Heart left ventricle (tissue), 16 donors: ENCODE results near the gene SIAH1. TPM values are rescaled to one million over a fixed set of nuclear protein-coding genes. Genes with fewer than 3 reads are reported as not detected.

Source experiments
- ATAC-seq, 4 donors: fragments of 200-7000 bp; cut with Tn5 transposase; one replicate each; pipeline ENCODE4 v1.9.1; 2020 to 2022; ENCODE audit warnings: moderate library complexity in 4 of 4, mild to moderate bottlenecking in 3 of 4, moderate number of reproducible peaks in 1 of 4
- DNase-seq, 5 donors: peaks; one replicate each; pipeline ENCODE4 v3.0.0-alpha.2; 2020
- H3K27ac ChIP-seq, 12 donors: fragments of 200-600 bp; sonication (generic) in 4 of 12; one replicate each; pipeline versions ENCODE4 v1.5.0 to v1.8.0; 2016 to 2022; ENCODE audit warnings: mild to moderate bottlenecking in 2 of 12
- H3K27me3 ChIP-seq, 9 donors: fragments of 200-600 bp; sonication (generic) in 2 of 9; one replicate each; pipeline versions ENCODE4 v1.5.1 to v1.8.0; 2016 to 2022; ENCODE audit warnings: mild to moderate bottlenecking in 3 of 9
- H3K36me3 ChIP-seq, 9 donors: fragments of 200-600 bp; sonication (generic) in 2 of 9; one replicate each; pipeline versions ENCODE4 v1.5.0 to v1.8.0; 2018 to 2022; ENCODE audit warnings: mild to moderate bottlenecking in 2 of 9
- H3K4me1 ChIP-seq, 12 donors: fragments of 200-600 bp; sonication (generic) in 4 of 12; one replicate each; pipeline versions ENCODE4 v1.5.0 to v1.8.0; 2016 to 2022; ENCODE audit warnings: mild to moderate bottlenecking in 3 of 12
- H3K4me3 ChIP-seq, 12 donors: fragments of 200-600 bp; sonication (generic) in 4 of 12; one replicate each; pipeline versions ENCODE4 v1.5.0 to v1.8.0; 2017 to 2022; ENCODE audit warnings: mild to moderate bottlenecking in 9 of 12, moderate library complexity in 4 of 12
- H3K9me3 ChIP-seq, 12 donors: fragments of 200-600 bp; sonication (generic) in 4 of 12; one replicate each; pipeline versions ENCODE4 v1.5.0 to v1.8.0; 2016 to 2022; ENCODE audit warnings: mild to moderate bottlenecking in 1 of 12
- CTCF ChIP-seq, 12 donors: fragments of 200-600 bp; sonication (generic) in 4 of 12; IDR thresholded peaks; one replicate each; pipeline versions ENCODE4 v1.5.0 to v1.8.0; 2018 to 2022; ENCODE audit warnings: antibody characterized with exemption in 12 of 12, mild to moderate bottlenecking in 5 of 12
- POLR2A ChIP-seq, 2 donors: fragments of 450-650 bp; IDR thresholded peaks; one replicate each; pipeline ENCODE4 v1.6.1; 2017; ENCODE audit warnings: antibody characterized with exemption in 2 of 2, mild to moderate bottlenecking in 2 of 2, moderate library complexity in 2 of 2
- WGBS, 4 donors: extraction: QIAGEN DNeasy Blood & Tissue Kit in 2 of 4; methylation state at CpG; one replicate each; pipeline versions ENCODE4 v1.1.5 to v1.1.7; 2013 to 2018; 5-methylcytosine and 5-hydroxymethylcytosine counted together
- intact Hi-C, 10 donors: fragments of 100-400 bp; cut with DNase I; formaldehyde crosslinking; loops; one replicate each; pipeline versions ENCODE4 v1.11.1 to v1.14.2; 2022
- polyA plus RNA-seq, 2 donors: library from polyadenylated mRNA; stranded (reverse); fragments of 200-250 nt; gene quantifications; one replicate each; pipeline ENCODE4 v1.2.3, GENCODE V29; 2013
- total RNA-seq, 9 donors: library from RNA; depleted of rRNA in 2 of 9; stranded (reverse); fragments of >200 nt in 2 of 9; fragmentation: NEBNext Ultra II Directional in 3 of 9; extraction: Animal tissue kit (Norgen Biotek cat#: 25700) in 3 of 9; gene quantifications; one replicate each; pipeline versions ENCODE4 v1.1.0 to v1.2.4, GENCODE V29; 2016 to 2023
- donor health status: ischemic (EF 13 %, LVEDD 7.1; RV severe dilation, severe dysfunction).
- donor health status: healthy with polysubstance abuse.
- donor health status: DM: no; HTN: yes; CAD: no.
- donor health status: DM: no; HTN: no; CAD: no.
- donor health status: ischemic (EF 25% LVEDD 6.9; RV normal size, moderate dysfunction).
- donor health status: ischemic (EF 25% LVEDD 5.7; RV mildly dilated, moderate dysfunction).
- donor health status: healthy.
- donor health status: DM: yes; HTN: yes; CAD: no.
- donor health status: ischemic (EF 35%, LVEDD 5.7; RV mildly dilated, moderate dysfunction).
- donor health status: nonischemic (EF 11% LVEDD 7.7; RV severe dilation, severe dysfunction).
- donor health status: DM: yes; HTN: yes; CAD: no.
- donor health status: PGD.
- donor health status: ischemic (EF 29% LVEDD 5.4; RV normal size, mild dysfunction).
- donor health status: nonischemic (EF 23%, LVEDD 6.1; RV moderate dilation, normal function).

Gene SIAH1
- total and polyA plus RNA-seq, 11 donors, result 10.1 to 21.5 (median 13.4) TPM

DNA sequence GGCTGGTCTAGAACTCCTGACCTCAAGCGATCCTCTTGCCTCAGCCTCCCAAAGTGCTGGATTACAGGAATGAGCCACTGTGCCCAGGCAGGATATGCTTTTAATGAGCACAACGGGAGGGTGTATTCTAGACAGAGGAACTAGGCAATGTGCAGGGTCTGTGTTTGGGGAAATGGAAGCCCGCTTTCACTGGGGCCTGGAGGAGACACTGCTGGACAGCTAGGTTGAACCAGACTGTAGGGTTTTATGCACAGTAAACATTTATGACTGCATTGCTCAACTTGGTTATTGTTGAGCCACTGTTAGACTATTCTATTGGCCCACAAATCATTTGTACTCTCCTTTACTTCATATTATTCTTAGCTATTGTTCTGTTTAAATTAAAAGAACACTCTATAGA, 10.2 kb upstream of the SIAH1 start:
- H3K36me3 ChIP-seq, result no peaks in the 10 kb centered on the region
- no peak overlapping the region for H3K27ac ChIP-seq
- ATAC-seq (peak in 2 of 4 donors; percentile 32 to 76), DNase-seq (no peak)
- H3K9me3 ChIP-seq, result no peaks in the 10 kb centered on the region
- H3K4me1 ChIP-seq, result peaks cover 0 to 2% (median 0%) of the 10 kb centered on the region in 12 donors
- TF ChIP-seq POLR2A (IDR thresholded peaks at IDR 0.05) (no peak), CTCF (IDR thresholded peaks at IDR 0.05) (no peak)
- WGBS, 4 donors, result 83 to 90% (median 85%) methylated on average over 3 of the region's 3 CpGs
- intact Hi-C loops, result no loop called here
- H3K27me3 ChIP-seq, result no peaks in the 10 kb centered on the region
- no peak overlapping the region for H3K4me3 ChIP-seq

- intact Hi-C loops, result no loop called here
- WGBS, 4 donors, result 85 to 94% (median 87%) methylated on average over 6 of the region's 6 CpGs
Measured at GRCh38 chr16:48394355-48394703, 9.1 kb upstream of the SIAH1 start.

DNA sequence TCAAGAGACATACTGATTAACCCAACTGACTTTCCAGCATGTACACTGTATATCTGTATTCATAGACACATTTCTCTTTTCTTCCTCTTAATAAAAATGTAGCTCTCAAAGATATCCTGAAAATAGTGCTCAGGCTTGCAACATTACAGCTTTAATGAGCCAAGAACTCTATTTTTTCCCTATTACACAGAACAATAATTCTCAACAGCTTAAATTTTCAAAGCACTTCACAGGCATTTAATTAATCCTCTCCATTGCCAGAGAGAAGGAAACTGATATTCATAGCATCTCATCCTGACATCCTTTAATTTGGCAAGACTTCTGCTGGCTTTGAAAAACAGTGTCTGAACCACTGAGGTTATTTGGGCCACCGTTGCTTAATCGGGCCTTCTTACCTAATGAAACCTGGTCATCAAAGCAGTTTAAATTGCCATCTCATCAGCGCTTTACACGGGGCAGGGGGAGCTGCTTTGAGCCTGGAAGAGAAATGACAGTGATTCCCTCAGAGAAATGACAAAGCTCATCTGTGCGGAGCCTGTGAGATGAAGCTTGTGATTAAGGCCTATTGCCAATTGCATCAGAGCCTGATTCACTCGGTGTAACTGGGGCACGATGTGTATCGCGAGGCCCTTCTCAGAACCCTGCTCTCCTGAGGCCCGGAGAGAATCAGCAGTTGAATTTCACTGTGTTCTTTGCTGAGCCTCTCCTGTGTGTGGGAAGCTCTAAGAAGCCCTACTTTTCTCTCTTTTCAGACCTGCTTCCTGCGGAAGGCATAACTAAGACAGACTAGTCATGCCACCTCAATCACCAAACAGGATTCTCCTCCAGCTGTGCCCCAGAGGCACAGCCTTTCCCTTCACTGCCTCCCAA, 8.5 kb upstream of the SIAH1 start:
- H3K27ac ChIP-seq, result peak overlapping the region in 1 of 12 donors; percentile 61
- intact Hi-C loops, result no loop called here
- peak in 3 of 4 donors; percentile 36 to 88 (median 72) for ATAC-seq

More at GRCh38 chr16:48394355-48394703, 9.1 kb upstream of the SIAH1 start:
- DNase-seq, result no peak
- H3K4me3 ChIP-seq, result no peak overlapping the region
- H3K27ac ChIP-seq, result peak overlapping the region in 1 of 12 donors; percentile 61
- TF ChIP-seq POLR2A (IDR thresholded peaks at IDR 0.05) (no peak), CTCF (IDR thresholded peaks at IDR 0.05) (no peak)
- no peaks in the 10 kb centered on the region for H3K27me3 ChIP-seq
- H3K36me3 ChIP-seq, result no peaks in the 10 kb centered on the region
- no peaks in the 10 kb centered on the region for H3K9me3 ChIP-seq
- ATAC-seq, result peak in 1 of 4 donors; percentile 12
- H3K4me1 ChIP-seq, result peaks cover 0 to 2% (median 0%) of the 10 kb centered on the region in 12 donors

More for the DNA sequence above, 8.5 kb upstream of the SIAH1 start:
- Histone ChIP-seq H3K4me1 (peaks cover 0 to 3% (median 0%) of the 10 kb centered on the region in 12 donors), H3K9me3 (no peaks in the 10 kb centered on the region), H3K4me3 (no peak overlapping the region), H3K27me3 (no peaks in the 10 kb centered on the region), H3K36me3 (no peaks in the 10 kb centered on the region)
- DNase-seq, result peak in 1 of 5 donors; percentile 40
- no peak for TF ChIP-seq POLR2A (IDR thresholded peaks at IDR 0.05)
- no peak for TF ChIP-seq CTCF (IDR thresholded peaks at IDR 0.05)
- WGBS, 4 donors, result 73 to 82% (median 81%) methylated on average over 11 of the region's 11 CpGs
